ENCODE measurements around the gene TENM4. TPM values are rescaled to one million over a fixed set of nuclear protein-coding genes. Genes with fewer than 3 reads are reported as not detected.

The TENM4 gene
- total RNA-seq, 1 donor from 2014 or later: 2.4 TPM

GRCh38 chr11:78787696-78788095 lies 653.1 kb downstream of the TENM4 start:
- DNase-seq (ENCODE audit: low spot score): no peak

- DNase-seq (ENCODE audit: low spot score): no peak
Observed at GRCh38 chr11:78786746-78787145, 654.1 kb downstream of the TENM4 start.

- DNase-seq (ENCODE audit: low spot score): no peak
Observed at GRCh38 chr11:78786086-78786485, 654.7 kb downstream of the TENM4 start.

- DNase-seq (ENCODE audit: low spot score): no peak
Observed at GRCh38 chr11:78784321-78785061, 656.3 kb downstream of the TENM4 start.

- no peak for DNase-seq (ENCODE audit: low spot score)
Observed at GRCh38 chr11:78783846-78784245, 657.0 kb downstream of the TENM4 start.

GRCh38 chr11:78783301-78783700 lies 657.5 kb downstream of the TENM4 start:
- no peak for DNase-seq (ENCODE audit: low spot score)

- no peak for DNase-seq (ENCODE audit: low spot score)
Observed at GRCh38 chr11:78782725-78783124, 658.1 kb downstream of the TENM4 start.

GRCh38 chr11:78780889-78781288 lies 659.9 kb downstream of the TENM4 start:
- DNase-seq (ENCODE audit: low spot score): no peak

GRCh38 chr11:78773492-78773891 lies 667.3 kb downstream of the TENM4 start:
- DNase-seq (ENCODE audit: low spot score): no peak

GRCh38 chr11:78773077-78773476 lies 667.8 kb downstream of the TENM4 start:
- no peak for DNase-seq (ENCODE audit: low spot score)

GRCh38 chr11:78772186-78772585 lies 668.6 kb downstream of the TENM4 start:
- no peak for DNase-seq (ENCODE audit: low spot score)

GRCh38 chr11:78770931-78771330 lies 669.9 kb downstream of the TENM4 start:
- no peak for DNase-seq (ENCODE audit: low spot score)

- DNase-seq (ENCODE audit: low spot score): no peak
Observed at GRCh38 chr11:78768971-78769370, 671.9 kb downstream of the TENM4 start.

- no peak for DNase-seq (ENCODE audit: low spot score)
Observed at GRCh38 chr11:78768345-78768744, 672.5 kb downstream of the TENM4 start.

GRCh38 chr11:78767027-78767932 lies 673.5 kb downstream of the TENM4 start:
- no peak for DNase-seq (ENCODE audit: low spot score)

GRCh38 chr11:78764946-78765345 lies 675.9 kb downstream of the TENM4 start:
- no peak for DNase-seq (ENCODE audit: low spot score)

GRCh38 chr11:78763664-78764063 lies 677.2 kb downstream of the TENM4 start:
- no peak for DNase-seq (ENCODE audit: low spot score)

- DNase-seq (ENCODE audit: low spot score): no peak
Observed at GRCh38 chr11:78762105-78762504, 678.7 kb downstream of the TENM4 start.

- DNase-seq (ENCODE audit: low spot score): no peak
Observed at GRCh38 chr11:78759071-78759470, 681.8 kb downstream of the TENM4 start.

- DNase-seq (ENCODE audit: low spot score): no peak
Observed at GRCh38 chr11:78753297-78753696, 687.5 kb downstream of the TENM4 start.

- no peak for DNase-seq (ENCODE audit: low spot score)
Observed at GRCh38 chr11:78752494-78752893, 688.3 kb downstream of the TENM4 start.

- no peak for DNase-seq (ENCODE audit: low spot score)
Observed at GRCh38 chr11:78748918-78749690, 691.7 kb downstream of the TENM4 start.

Measured in ureter (tissue), 1 donor.